Upper lobe of right lung (tissue), 1 donor: ENCODE measurements around the gene WDR41. TPM values are rescaled to one million over a fixed set of nuclear protein-coding genes. Genes with fewer than 3 reads are reported as not detected.
"Not testable (repeated sequence)": the region's sequence is repeated elsewhere in the genome, so short reads cannot be mapped to it uniquely, and the experiment has no call there.

Experiments used
- ATAC-seq: fragments of 200-7000 bp; cut with Tn5 transposase; one replicate; pipeline ENCODE4 v1.9.1; 2020; ENCODE audit warnings: mild to moderate bottlenecking, moderate library complexity
- DNase-seq: peaks from one replicate; pipeline ENCODE4 v3.0.0-alpha.2; 2020
- H3K27ac ChIP-seq: fragments of 200-600 bp; one replicate; pipeline ENCODE4 v1.8.0; 2022
- H3K27me3 ChIP-seq: fragments of 200-600 bp; one replicate; pipeline ENCODE4 v1.8.0; 2022; ENCODE audit warnings: mild to moderate bottlenecking
- H3K36me3 ChIP-seq: fragments of 200-600 bp; one replicate; pipeline ENCODE4 v1.8.0; 2022
- H3K4me1 ChIP-seq: fragments of 200-600 bp; one replicate; pipeline ENCODE4 v1.8.0; 2022
- H3K4me3 ChIP-seq: fragments of 200-600 bp; one replicate; pipeline ENCODE4 v1.8.0; 2022; ENCODE audit warnings: mild to moderate bottlenecking
- H3K9me3 ChIP-seq: fragments of 200-600 bp; one replicate; pipeline ENCODE4 v1.8.0; 2022
- CTCF ChIP-seq: fragments of 200-600 bp; IDR thresholded peaks from one replicate; pipeline ENCODE4 v1.8.0; 2022; ENCODE audit warnings: antibody characterized with exemption
- intact Hi-C: fragments of 100-400 bp; cut with DNase I; formaldehyde crosslinking; loops from one replicate; pipeline ENCODE4 v1.11.0; 2022
- total RNA-seq: library from RNA; stranded (reverse); fragmentation: NEBNext Ultra II Directional; extraction: Animal tissue kit (Norgen Biotek cat#: 25700); gene quantifications from one replicate; pipeline ENCODE4 v1.2.1, GENCODE V29; 2021
- donor health status: DM: no; HTN: yes; CAD: no; lungs with severe emphysema.

The WDR41 gene
- total RNA-seq, 1 donor from 2014 or later = 35.7 TPM

DNA sequence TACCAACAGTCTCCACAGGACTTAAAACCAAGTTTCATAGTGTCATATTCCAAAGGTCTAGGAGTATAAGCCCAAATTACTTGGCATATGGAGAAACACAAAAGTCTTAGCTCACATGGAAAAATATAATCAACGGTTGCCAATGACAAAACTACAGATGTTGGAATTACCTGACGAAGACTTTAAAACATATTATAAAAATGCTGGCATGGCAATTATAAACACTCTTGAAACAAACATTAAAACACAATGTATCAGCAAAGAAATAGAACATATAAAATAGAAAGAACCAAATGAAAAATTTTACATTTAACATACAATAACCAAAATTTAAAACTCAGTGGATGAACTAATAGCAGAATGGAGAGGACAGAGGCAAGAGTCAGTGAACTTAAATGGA, 7.9 kb upstream of the WDR41 start:
- H3K27me3 ChIP-seq = no peaks in the 10 kb centered on the region
- H3K36me3 ChIP-seq = no peaks in the 10 kb centered on the region
- H3K4me3 ChIP-seq = no peak overlapping the region
- no peak for TF ChIP-seq CTCF
- ATAC-seq (no peak), DNase-seq (no peak)
- intact Hi-C loops = no loop called here
- H3K4me1 ChIP-seq = no peaks in the 10 kb centered on the region
- no peak overlapping the region for H3K27ac ChIP-seq
- H3K9me3 ChIP-seq = no peaks in the 10 kb centered on the region

DNA sequence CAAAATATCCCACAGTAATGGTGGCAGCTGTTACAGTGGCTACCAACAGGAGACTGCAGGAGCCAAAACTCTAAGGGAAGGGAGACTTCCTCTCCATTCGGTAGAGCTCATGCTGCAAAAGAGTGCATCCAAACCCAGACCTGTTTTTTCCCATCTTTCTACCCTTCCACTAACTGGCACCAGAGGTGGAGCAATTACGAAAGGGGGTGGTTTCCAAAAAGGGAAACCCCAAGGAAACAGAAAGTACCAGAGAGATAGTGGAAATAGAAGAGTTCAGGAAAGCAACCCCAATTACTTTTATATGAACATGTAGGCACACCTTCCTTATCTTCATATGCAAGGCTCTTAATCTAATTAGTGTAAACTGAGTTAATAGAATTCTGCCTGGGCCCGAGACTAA, 7.3 kb upstream of the WDR41 start:
- Histone ChIP-seq H3K4me1 (no peaks in the 10 kb centered on the region), H3K9me3 (no peaks in the 10 kb centered on the region), H3K27ac (no peak overlapping the region), H3K36me3 (no peaks in the 10 kb centered on the region), H3K4me3 (no peak overlapping the region), H3K27me3 (no peaks in the 10 kb centered on the region)
- TF ChIP-seq CTCF = no peak
- DNase-seq (no peak), ATAC-seq (no peak)
- intact Hi-C loops = no loop called here

- Histone ChIP-seq H3K4me1 (no peaks in the 10 kb centered on the region), H3K27me3 (no peaks in the 10 kb centered on the region), H3K36me3 (no peaks in the 10 kb centered on the region), H3K27ac (no peak overlapping the region), H3K4me3 (no peak overlapping the region), H3K9me3 (no peaks in the 10 kb centered on the region)
- no peak for TF ChIP-seq CTCF
- intact Hi-C loops = no loop called here
- no peak for DNase-seq
- ATAC-seq = no peak
Observed at GRCh38 chr5:77498952-77499351, 6.8 kb upstream of the WDR41 start.

DNA sequence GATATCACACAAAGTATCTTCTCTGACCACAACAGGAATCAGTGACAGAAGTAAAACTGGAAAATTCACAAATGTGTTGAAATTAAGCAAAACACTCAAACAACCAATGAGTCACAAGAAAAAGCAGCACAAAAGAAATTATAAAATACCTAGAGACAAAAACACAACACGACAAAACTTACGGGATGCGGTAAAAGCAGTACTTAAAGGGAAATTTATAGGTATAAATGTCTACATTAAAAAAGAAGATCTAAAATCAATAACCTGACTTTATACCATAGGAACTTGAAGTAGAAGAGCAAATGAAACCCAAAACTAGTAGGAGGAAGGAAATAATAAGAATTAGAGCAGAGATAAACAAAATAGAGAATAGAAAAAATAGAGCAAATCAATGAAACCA, 2.8 kb upstream of the WDR41 start:
- no peak for ATAC-seq
- H3K9me3 ChIP-seq = no peaks in the 10 kb centered on the region
- intact Hi-C loops = no loop called here
- H3K4me1 ChIP-seq = peaks cover 3% of the 10 kb centered on the region
- H3K27me3 ChIP-seq = no peaks in the 10 kb centered on the region
- no peak for TF ChIP-seq CTCF
- DNase-seq = no peak
- H3K27ac ChIP-seq = no peak overlapping the region
- no peak overlapping the region for H3K4me3 ChIP-seq
- no peaks in the 10 kb centered on the region for H3K36me3 ChIP-seq

DNA sequence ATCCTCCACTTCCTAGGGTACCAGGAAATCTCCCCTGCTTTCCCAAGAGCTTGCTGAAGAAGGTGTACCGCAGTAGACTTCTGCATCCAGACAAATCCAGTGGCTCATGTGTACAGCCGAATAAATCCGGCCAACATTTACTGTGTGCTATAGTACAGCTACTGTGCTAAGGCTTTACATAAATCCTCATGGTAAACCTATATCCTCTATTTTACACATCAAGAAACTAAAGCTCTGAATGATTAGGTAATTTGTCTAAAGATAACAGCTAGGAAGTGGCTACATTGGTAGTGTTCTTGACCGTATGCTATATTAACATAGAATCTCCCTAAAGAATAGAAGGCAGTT, 511 bp upstream of the WDR41 start:
- intact Hi-C loops = no loop called here
- H3K27me3 ChIP-seq = no peaks in the 10 kb centered on the region
- H3K9me3 ChIP-seq = no peaks in the 10 kb centered on the region
- TF ChIP-seq CTCF = no peak
- ATAC-seq (no peak), DNase-seq (no peak)
- no peaks in the 10 kb centered on the region for H3K36me3 ChIP-seq
- H3K4me3 ChIP-seq = peak overlapping the region; percentile 75
- peak overlapping the region; percentile 95 for H3K27ac ChIP-seq
- peaks cover 3% of the 10 kb centered on the region for H3K4me1 ChIP-seq

DNA sequence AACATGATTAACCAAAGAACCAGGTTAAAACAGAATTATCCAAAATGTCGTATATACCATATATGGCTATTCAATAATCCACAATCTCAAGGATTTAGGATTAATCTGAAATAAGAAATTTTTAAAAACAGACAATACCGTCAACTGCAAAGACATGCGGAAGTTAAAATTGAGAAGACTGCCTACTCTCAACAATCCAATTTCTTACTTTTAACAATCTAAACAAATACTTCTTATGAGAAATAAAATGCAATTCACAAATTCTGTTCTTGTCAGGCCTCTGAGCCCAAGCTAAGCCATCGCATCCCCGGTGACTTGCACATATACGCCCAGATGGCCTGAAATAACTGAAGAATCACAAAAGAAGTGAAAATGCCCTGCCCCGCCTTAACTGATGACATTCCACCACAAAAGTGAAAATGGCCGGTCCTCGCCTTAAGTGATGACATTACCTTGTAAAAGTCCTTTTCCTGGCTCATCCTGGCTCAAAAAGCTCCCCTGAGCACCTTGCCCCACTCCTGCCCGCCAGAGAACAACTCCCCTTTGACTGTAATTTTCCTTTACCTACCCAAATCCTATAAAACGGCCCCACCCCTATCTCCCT, 1.3 kb downstream of the WDR41 start:
- DNase-seq, H3K4me1 ChIP-seq, H3K9me3 ChIP-seq, intact Hi-C loops, H3K27me3 ChIP-seq, H3K36me3 ChIP-seq, ATAC-seq: not testable (repeated sequence)
- H3K4me3 ChIP-seq = peak overlapping the region; percentile 75
- peak overlapping the region; percentile 95 for H3K27ac ChIP-seq
